Ishikawa (cell line): Measurements from ENCODE around the gene CAPN11.

ENCODE experiments used
- CEBPB ChIP-seq: IDR thresholded peaks from 2 replicates; pipeline ENCODE4 v1.6.1; 2012
- CREB1 ChIP-seq: IDR thresholded peaks from 2 replicates; pipeline ENCODE4 v1.6.1; 2012; ENCODE audit warnings: low read depth
- EGR1 ChIP-seq: IDR thresholded peaks from 2 replicates; pipeline ENCODE4 v1.6.1; 2012
- EP300 ChIP-seq: IDR thresholded peaks from 2 replicates; pipeline ENCODE4 v1.6.1; 2012; ENCODE audit warnings: borderline replicate concordance
- FOXM1 ChIP-seq: IDR thresholded peaks from 2 replicates; pipeline ENCODE4 v1.6.1; 2012; ENCODE audit warnings: low read depth, borderline replicate concordance
- MAX ChIP-seq: IDR thresholded peaks from 2 replicates; pipeline ENCODE4 v1.6.1; 2012
- NFIC ChIP-seq: IDR thresholded peaks from 2 replicates; pipeline ENCODE4 v1.6.1; 2012
- RAD21 ChIP-seq: IDR thresholded peaks from 2 replicates; pipeline ENCODE4 v1.6.1; 2012; ENCODE audit warnings: low read depth
- REST ChIP-seq: IDR thresholded peaks from 2 replicates; pipeline ENCODE4 v1.6.1; 2012; ENCODE audit warnings: low read depth, mild to moderate bottlenecking
- TAF1 ChIP-seq: IDR thresholded peaks from 2 replicates; pipeline ENCODE4 v1.6.1; 2012; ENCODE audit warnings: low read depth, mild to moderate bottlenecking
- TCF12 ChIP-seq: IDR thresholded peaks from 2 replicates; pipeline ENCODE4 v1.6.1; 2012; ENCODE audit warnings: low read depth
- TEAD4 ChIP-seq: IDR thresholded peaks from 2 replicates; pipeline ENCODE4 v1.6.1; 2012
- USF1 ChIP-seq: IDR thresholded peaks from 2 replicates; pipeline ENCODE4 v1.6.1; 2012
- YY1 ChIP-seq: IDR thresholded peaks from 2 replicates; pipeline ENCODE4 v1.6.1; 2012; ENCODE audit warnings: low read depth
- ZBTB7A ChIP-seq: IDR thresholded peaks from 2 replicates; pipeline ENCODE4 v1.6.1; 2012; ENCODE audit warnings: low read depth

The CAPN11 gene

GRCh38 chr6:44219815-44220784 lies 61.5 kb downstream of the CAPN11 start:
- TF ChIP-seq MAX (no peak; the same call in 1 of the 2 replicates), TEAD4 (no peak), YY1 (no peak), ZBTB7A (no peak), EP300 (no peak), EGR1 (no peak), TAF1 (no peak), FOXM1 (no peak), CREB1 (no peak), CEBPB (no peak), RAD21 (no peak), TCF12 (no peak), NFIC (no peak), USF1 (no peak), REST (no peak)

- no peak for TF ChIP-seq EGR1
- no peak for TF ChIP-seq USF1
- TF ChIP-seq TCF12 = no peak
- TF ChIP-seq TAF1 = no peak
- no peak for TF ChIP-seq FOXM1
- TF ChIP-seq MAX = no peak
- TF ChIP-seq REST = no peak
- TF ChIP-seq NFIC = no peak
- no peak for TF ChIP-seq RAD21
- no peak for TF ChIP-seq YY1
- TF ChIP-seq ZBTB7A = no peak
- no peak for TF ChIP-seq CREB1
- TF ChIP-seq TEAD4 = no peak
- no peak for TF ChIP-seq CEBPB
Measured at GRCh38 chr6:44220913-44221290, 62.3 kb downstream of the CAPN11 start.

- peak; percentile 99 for TF ChIP-seq NFIC
- TF ChIP-seq ZBTB7A = peak; percentile 97
- peak; percentile 74; the same call in 1 of the 2 replicates for TF ChIP-seq FOXM1
- 0 out of 2 replicates have a peak, but pooled peaks have one; percentile 17 for TF ChIP-seq USF1
- TF ChIP-seq CREB1 = no peak
- peak; percentile 85 for TF ChIP-seq EP300
- TF ChIP-seq EGR1 = no peak
- TF ChIP-seq YY1 = no peak
- 0 out of 2 replicates have a peak, but pooled peaks have one; percentile 25 for TF ChIP-seq CEBPB
- TF ChIP-seq RAD21 = peak; percentile 55; the same call in 1 of the 2 replicates
- peak; percentile 50 for TF ChIP-seq TEAD4
- peak; percentile 86 for TF ChIP-seq TCF12
- no peak for TF ChIP-seq TAF1
- TF ChIP-seq REST = no peak
- TF ChIP-seq MAX = peak; percentile 81
Measured at GRCh38 chr6:44221291-44221960, 62.8 kb downstream of the CAPN11 start.
